T-helper 2 cell treated with Interferon-gamma antibody and Interleukin-4, amounts not matched to agents 5 μg/mL and 100 μg/mL, for 36 hours (primary cell): ENCODE measurements around the gene SPDYE18.
A peak's percentile ranks its signal among the peaks of the same experiment; 100 is the strongest.
"Not testable (repeated sequence)": the region's sequence is repeated elsewhere in the genome, so short reads cannot be mapped to it uniquely, and the experiment has no call there.

Experiments
- DNase-seq: peaks from one replicate; pipeline ENCODE4 v3.0.0; 2021; ENCODE audit warnings: low spot score
- H3K27ac Mint-ChIP-seq: one replicate; pipeline ENCODE4 v1.8.0; 2021; ENCODE audit warnings: mild to moderate bottlenecking, mixed read lengths
- H3K27me3 Mint-ChIP-seq: one replicate; pipeline ENCODE4 v1.8.0; 2021; ENCODE audit warnings: low read depth, mixed read lengths
- H3K36me3 Mint-ChIP-seq: one replicate; pipeline ENCODE4 v1.8.0; 2021; ENCODE audit warnings: low read depth, mixed read lengths
- H3K4me1 Mint-ChIP-seq: one replicate; pipeline ENCODE4 v1.8.0; 2021; ENCODE audit warnings: low read depth, mixed read lengths
- H3K4me3 Mint-ChIP-seq: one replicate; pipeline ENCODE4 v1.8.0; 2022; ENCODE audit warnings: mild to moderate bottlenecking, moderate library complexity, mixed read lengths
- H3K9me3 Mint-ChIP-seq: one replicate; pipeline ENCODE4 v1.8.0; 2021; ENCODE audit warnings: mixed read lengths

Gene SPDYE18

GRCh38 chr7:77062557-77062956 is at the start of gene SPDYE18:
Gene SPDYE18 (minus strand): TSS chr7:77062558. CDS start chr7:77060512, 2,046 bp downstream.
- H3K27ac Mint-ChIP-seq, H3K36me3 Mint-ChIP-seq, DNase-seq, H3K4me1 Mint-ChIP-seq, H3K4me3 Mint-ChIP-seq, H3K27me3 Mint-ChIP-seq, H3K9me3 Mint-ChIP-seq: not testable (repeated sequence)

GRCh38 chr7:77108362-77108761 is 46.0 kb upstream of the SPDYE18 start:
- not testable (repeated sequence) for H3K9me3 Mint-ChIP-seq, H3K4me3 Mint-ChIP-seq, DNase-seq, H3K4me1 Mint-ChIP-seq, H3K27ac Mint-ChIP-seq, H3K36me3 Mint-ChIP-seq, H3K27me3 Mint-ChIP-seq

- not testable (repeated sequence) for H3K27me3 Mint-ChIP-seq, DNase-seq, H3K9me3 Mint-ChIP-seq, H3K4me3 Mint-ChIP-seq, H3K4me1 Mint-ChIP-seq, H3K27ac Mint-ChIP-seq, H3K36me3 Mint-ChIP-seq
These were observed 45.3 kb upstream of the SPDYE18 start for GRCh38 chr7:77107659-77108058.

GRCh38 chr7:77105904-77106303 is 43.5 kb upstream of the SPDYE18 start:
- not testable (repeated sequence) for H3K27me3 Mint-ChIP-seq, H3K4me3 Mint-ChIP-seq, H3K9me3 Mint-ChIP-seq, H3K4me1 Mint-ChIP-seq, H3K36me3 Mint-ChIP-seq, H3K27ac Mint-ChIP-seq, DNase-seq

- H3K9me3 Mint-ChIP-seq, H3K27me3 Mint-ChIP-seq, H3K4me3 Mint-ChIP-seq, DNase-seq, H3K36me3 Mint-ChIP-seq, H3K27ac Mint-ChIP-seq, H3K4me1 Mint-ChIP-seq: not testable (repeated sequence)
These were observed 40.3 kb upstream of the SPDYE18 start for GRCh38 chr7:77102671-77103070.

GRCh38 chr7:77101187-77101586 is 38.8 kb upstream of the SPDYE18 start:
- not testable (repeated sequence) for DNase-seq, H3K27me3 Mint-ChIP-seq, H3K36me3 Mint-ChIP-seq, H3K4me1 Mint-ChIP-seq, H3K4me3 Mint-ChIP-seq, H3K9me3 Mint-ChIP-seq, H3K27ac Mint-ChIP-seq

GRCh38 chr7:77100501-77100900 is 38.1 kb upstream of the SPDYE18 start:
- not testable (repeated sequence) for H3K27ac Mint-ChIP-seq, DNase-seq, H3K4me3 Mint-ChIP-seq, H3K9me3 Mint-ChIP-seq, H3K27me3 Mint-ChIP-seq, H3K36me3 Mint-ChIP-seq, H3K4me1 Mint-ChIP-seq

- not testable (repeated sequence) for H3K4me1 Mint-ChIP-seq, H3K9me3 Mint-ChIP-seq, DNase-seq, H3K36me3 Mint-ChIP-seq, H3K27ac Mint-ChIP-seq, H3K4me3 Mint-ChIP-seq, H3K27me3 Mint-ChIP-seq
These were observed 29.9 kb upstream of the SPDYE18 start for GRCh38 chr7:77092301-77092700.

- not testable (repeated sequence) for H3K36me3 Mint-ChIP-seq, H3K27me3 Mint-ChIP-seq, H3K27ac Mint-ChIP-seq, DNase-seq, H3K9me3 Mint-ChIP-seq, H3K4me3 Mint-ChIP-seq, H3K4me1 Mint-ChIP-seq
These were observed 19.8 kb upstream of the SPDYE18 start for GRCh38 chr7:77082192-77082591.

- H3K4me1 Mint-ChIP-seq, H3K4me3 Mint-ChIP-seq, H3K9me3 Mint-ChIP-seq, H3K27me3 Mint-ChIP-seq, DNase-seq, H3K36me3 Mint-ChIP-seq: not testable (repeated sequence)
- peak overlapping the region; percentile 36 for H3K27ac Mint-ChIP-seq
These were observed 17.9 kb upstream of the SPDYE18 start for GRCh38 chr7:77080236-77080635.

- H3K4me3 Mint-ChIP-seq, H3K36me3 Mint-ChIP-seq, DNase-seq, H3K27ac Mint-ChIP-seq, H3K27me3 Mint-ChIP-seq, H3K4me1 Mint-ChIP-seq, H3K9me3 Mint-ChIP-seq: not testable (repeated sequence)
These were observed 17.3 kb upstream of the SPDYE18 start for GRCh38 chr7:77079624-77080023.

GRCh38 chr7:77079112-77079511 is 16.8 kb upstream of the SPDYE18 start:
- peaks cover 11% of the 10 kb centered on the region for H3K36me3 Mint-ChIP-seq
- not testable (repeated sequence) for H3K4me1 Mint-ChIP-seq, H3K27me3 Mint-ChIP-seq, DNase-seq, H3K9me3 Mint-ChIP-seq, H3K4me3 Mint-ChIP-seq, H3K27ac Mint-ChIP-seq

- H3K27me3 Mint-ChIP-seq, H3K27ac Mint-ChIP-seq, H3K4me3 Mint-ChIP-seq, DNase-seq, H3K9me3 Mint-ChIP-seq, H3K4me1 Mint-ChIP-seq: not testable (repeated sequence)
- peaks cover 11% of the 10 kb centered on the region for H3K36me3 Mint-ChIP-seq
These were observed 14.7 kb upstream of the SPDYE18 start for GRCh38 chr7:77077060-77077459.

- not testable (repeated sequence) for H3K27me3 Mint-ChIP-seq, H3K9me3 Mint-ChIP-seq, H3K4me1 Mint-ChIP-seq, H3K4me3 Mint-ChIP-seq, H3K27ac Mint-ChIP-seq, DNase-seq
- H3K36me3 Mint-ChIP-seq: peaks cover 21% of the 10 kb centered on the region
These were observed 12.5 kb upstream of the SPDYE18 start for GRCh38 chr7:77074786-77075396.

GRCh38 chr7:77071108-77071507 is 8.8 kb upstream of the SPDYE18 start:
- not testable (repeated sequence) for H3K4me3 Mint-ChIP-seq, H3K9me3 Mint-ChIP-seq, DNase-seq, H3K4me1 Mint-ChIP-seq, H3K27me3 Mint-ChIP-seq, H3K27ac Mint-ChIP-seq
- peaks cover 25% of the 10 kb centered on the region for H3K36me3 Mint-ChIP-seq
